Measurements from ENCODE around the gene CLASP1. TPM values are rescaled to one million over a fixed set of nuclear protein-coding genes. Genes with fewer than 3 reads are reported as not detected.

Gene CLASP1
- total and polyA plus RNA-seq, 4 donors, result 7.5 to 50.0 (median 21.9) TPM

DNA sequence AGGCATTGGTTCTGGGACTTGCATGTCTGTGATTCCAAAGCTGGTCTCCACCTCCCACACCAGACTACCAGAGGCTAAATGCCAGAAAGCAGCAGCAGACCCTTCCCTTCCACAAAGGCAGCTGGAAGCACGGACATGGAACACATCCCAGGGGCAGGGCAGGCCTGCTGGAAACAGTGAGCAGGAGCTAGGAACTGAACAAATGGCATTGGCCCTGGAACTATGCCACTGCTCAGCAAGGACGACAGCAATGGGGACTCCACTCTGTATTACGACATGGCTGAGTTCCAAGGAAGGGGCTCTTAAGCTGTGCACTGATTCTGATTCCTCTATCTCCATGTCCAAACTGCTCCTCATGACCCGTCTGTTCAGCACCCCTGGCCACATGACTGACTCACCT lies 286.5 kb downstream of the CLASP1 start:
- H3K4me1 ChIP-seq (ENCODE audit: control insufficient read depth in 4 of 4, insufficient read depth in 4 of 4, low read length in 3 of 4), result no peaks in the 10 kb centered on the region
- no peak overlapping the region for H3K4me3 ChIP-seq (ENCODE audit: low read depth in 1 of 3, low read length in 3 of 3)
- no peak for DNase-seq (ENCODE audit: low spot score)
- no peak overlapping the region for H3K27ac ChIP-seq (ENCODE audit: low read depth in 1 of 2, low read length in 2 of 2)
- H3K27me3 ChIP-seq (ENCODE audit: control insufficient read depth in 4 of 4, insufficient read depth in 4 of 4, low read length in 3 of 4), result no peaks in the 10 kb centered on the region
- H3K9me3 ChIP-seq (ENCODE audit: control insufficient read depth in 4 of 4, low read length in 3 of 4), result no peaks in the 10 kb centered on the region
- H3K9ac ChIP-seq (ENCODE audit: low read depth in 1 of 2, low read length in 2 of 2), result no peak overlapping the region
- 85% methylated on average over 4 of the region's 4 CpGs for WGBS
- TF ChIP-seq FOXA1 (IDR thresholded peaks at IDR 0.05) (no peak), YY1 (IDR thresholded peaks at IDR 0.05) (no peak), NR2F2 (IDR thresholded peaks at IDR 0.05) (no peak), HNF4A (conservative IDR thresholded peaks at IDR 0.05) (no peak), JUND (IDR thresholded peaks at IDR 0.05) (no peak), TAF1 (conservative IDR thresholded peaks at IDR 0.05) (no peak), RXRA (IDR thresholded peaks at IDR 0.05) (no peak), HNF4G (IDR thresholded peaks at IDR 0.05) (no peak), RAD21 (IDR thresholded peaks at IDR 0.05) (no peak), GABPA (IDR thresholded peaks at IDR 0.05 in 1 of 2, conservative IDR thresholded peaks at IDR 0.05 in 1 of 2) (no peak), EGR1 (IDR thresholded peaks at IDR 0.05; ENCODE audit: low read depth in 2 of 2) (no peak)
- TF ChIP-seq, protein P1, sequence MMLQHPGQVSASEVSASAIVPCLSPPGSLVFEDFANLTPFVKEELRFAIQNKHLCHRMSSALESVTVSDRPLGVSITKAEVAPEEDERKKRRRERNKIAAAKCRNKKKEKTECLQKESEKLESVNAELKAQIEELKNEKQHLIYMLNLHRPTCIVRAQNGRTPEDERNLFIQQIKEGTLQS (IDR thresholded peaks at IDR 0.05), result no peak
- TF ChIP-seq, protein P2, sequence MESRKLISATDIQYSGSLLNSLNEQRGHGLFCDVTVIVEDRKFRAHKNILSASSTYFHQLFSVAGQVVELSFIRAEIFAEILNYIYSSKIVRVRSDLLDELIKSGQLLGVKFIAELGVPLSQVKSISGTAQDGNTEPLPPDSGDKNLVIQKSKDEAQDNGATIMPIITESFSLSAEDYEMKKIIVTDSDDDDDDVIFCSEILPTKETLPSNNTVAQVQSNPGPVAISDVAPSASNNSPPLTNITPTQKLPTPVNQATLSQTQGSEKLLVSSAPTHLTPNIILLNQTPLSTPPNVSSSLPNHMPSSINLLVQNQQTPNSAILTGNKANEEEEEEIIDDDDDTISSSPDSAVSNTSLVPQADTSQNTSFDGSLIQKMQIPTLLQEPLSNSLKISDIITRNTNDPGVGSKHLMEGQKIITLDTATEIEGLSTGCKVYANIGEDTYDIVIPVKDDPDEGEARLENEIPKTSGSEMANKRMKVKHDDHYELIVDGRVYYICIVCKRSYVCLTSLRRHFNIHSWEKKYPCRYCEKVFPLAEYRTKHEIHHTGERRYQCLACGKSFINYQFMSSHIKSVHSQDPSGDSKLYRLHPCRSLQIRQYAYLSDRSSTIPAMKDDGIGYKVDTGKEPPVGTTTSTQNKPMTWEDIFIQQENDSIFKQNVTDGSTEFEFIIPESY (IDR thresholded peaks at IDR 0.05), result no peak
- TF ChIP-seq, protein P3, sequence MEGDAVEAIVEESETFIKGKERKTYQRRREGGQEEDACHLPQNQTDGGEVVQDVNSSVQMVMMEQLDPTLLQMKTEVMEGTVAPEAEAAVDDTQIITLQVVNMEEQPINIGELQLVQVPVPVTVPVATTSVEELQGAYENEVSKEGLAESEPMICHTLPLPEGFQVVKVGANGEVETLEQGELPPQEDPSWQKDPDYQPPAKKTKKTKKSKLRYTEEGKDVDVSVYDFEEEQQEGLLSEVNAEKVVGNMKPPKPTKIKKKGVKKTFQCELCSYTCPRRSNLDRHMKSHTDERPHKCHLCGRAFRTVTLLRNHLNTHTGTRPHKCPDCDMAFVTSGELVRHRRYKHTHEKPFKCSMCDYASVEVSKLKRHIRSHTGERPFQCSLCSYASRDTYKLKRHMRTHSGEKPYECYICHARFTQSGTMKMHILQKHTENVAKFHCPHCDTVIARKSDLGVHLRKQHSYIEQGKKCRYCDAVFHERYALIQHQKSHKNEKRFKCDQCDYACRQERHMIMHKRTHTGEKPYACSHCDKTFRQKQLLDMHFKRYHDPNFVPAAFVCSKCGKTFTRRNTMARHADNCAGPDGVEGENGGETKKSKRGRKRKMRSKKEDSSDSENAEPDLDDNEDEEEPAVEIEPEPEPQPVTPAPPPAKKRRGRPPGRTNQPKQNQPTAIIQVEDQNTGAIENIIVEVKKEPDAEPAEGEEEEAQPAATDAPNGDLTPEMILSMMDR (IDR thresholded peaks at IDR 0.05; ENCODE audit: low read depth, low read length, missing input control), result no peak
- TF ChIP-seq, protein P4, sequence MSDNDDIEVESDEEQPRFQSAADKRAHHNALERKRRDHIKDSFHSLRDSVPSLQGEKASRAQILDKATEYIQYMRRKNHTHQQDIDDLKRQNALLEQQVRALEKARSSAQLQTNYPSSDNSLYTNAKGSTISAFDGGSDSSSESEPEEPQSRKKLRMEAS (IDR thresholded peaks at IDR 0.05), result no peak
- TF ChIP-seq, protein P5, sequence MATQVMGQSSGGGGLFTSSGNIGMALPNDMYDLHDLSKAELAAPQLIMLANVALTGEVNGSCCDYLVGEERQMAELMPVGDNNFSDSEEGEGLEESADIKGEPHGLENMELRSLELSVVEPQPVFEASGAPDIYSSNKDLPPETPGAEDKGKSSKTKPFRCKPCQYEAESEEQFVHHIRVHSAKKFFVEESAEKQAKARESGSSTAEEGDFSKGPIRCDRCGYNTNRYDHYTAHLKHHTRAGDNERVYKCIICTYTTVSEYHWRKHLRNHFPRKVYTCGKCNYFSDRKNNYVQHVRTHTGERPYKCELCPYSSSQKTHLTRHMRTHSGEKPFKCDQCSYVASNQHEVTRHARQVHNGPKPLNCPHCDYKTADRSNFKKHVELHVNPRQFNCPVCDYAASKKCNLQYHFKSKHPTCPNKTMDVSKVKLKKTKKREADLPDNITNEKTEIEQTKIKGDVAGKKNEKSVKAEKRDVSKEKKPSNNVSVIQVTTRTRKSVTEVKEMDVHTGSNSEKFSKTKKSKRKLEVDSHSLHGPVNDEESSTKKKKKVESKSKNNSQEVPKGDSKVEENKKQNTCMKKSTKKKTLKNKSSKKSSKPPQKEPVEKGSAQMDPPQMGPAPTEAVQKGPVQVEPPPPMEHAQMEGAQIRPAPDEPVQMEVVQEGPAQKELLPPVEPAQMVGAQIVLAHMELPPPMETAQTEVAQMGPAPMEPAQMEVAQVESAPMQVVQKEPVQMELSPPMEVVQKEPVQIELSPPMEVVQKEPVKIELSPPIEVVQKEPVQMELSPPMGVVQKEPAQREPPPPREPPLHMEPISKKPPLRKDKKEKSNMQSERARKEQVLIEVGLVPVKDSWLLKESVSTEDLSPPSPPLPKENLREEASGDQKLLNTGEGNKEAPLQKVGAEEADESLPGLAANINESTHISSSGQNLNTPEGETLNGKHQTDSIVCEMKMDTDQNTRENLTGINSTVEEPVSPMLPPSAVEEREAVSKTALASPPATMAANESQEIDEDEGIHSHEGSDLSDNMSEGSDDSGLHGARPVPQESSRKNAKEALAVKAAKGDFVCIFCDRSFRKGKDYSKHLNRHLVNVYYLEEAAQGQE (IDR thresholded peaks at IDR 0.05), result no peak
- H3K36me3 ChIP-seq (ENCODE audit: control insufficient read depth in 4 of 4, insufficient read depth in 3 of 4, low read depth in 1 of 4, low read length in 3 of 4), result peaks cover 2 to 65% (median 44%) of the 10 kb centered on the region in 4 donors

DNA sequence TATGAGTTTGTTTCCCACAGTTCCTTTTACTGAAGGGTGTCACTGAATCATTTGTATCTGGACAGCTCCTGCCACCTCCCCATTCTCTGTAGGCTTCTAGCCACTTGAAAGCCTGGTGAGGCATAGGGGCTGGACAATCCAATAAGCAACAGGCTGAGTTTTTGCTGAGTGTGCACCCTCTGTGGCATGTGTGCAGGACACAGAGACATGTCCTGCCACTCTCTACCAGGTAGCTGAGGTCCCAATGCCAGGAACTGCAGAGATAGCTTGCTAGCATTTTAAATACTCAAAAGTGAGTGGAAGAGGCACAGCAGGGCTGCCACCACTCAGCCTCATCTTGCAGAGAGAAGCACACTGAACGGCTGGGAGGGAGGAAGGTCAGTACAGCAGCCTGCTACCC lies 287.0 kb downstream of the CLASP1 start:
- peaks cover 2 to 64% (median 47%) of the 10 kb centered on the region in 4 donors for H3K36me3 ChIP-seq (ENCODE audit: control insufficient read depth in 4 of 4, insufficient read depth in 3 of 4, low read depth in 1 of 4, low read length in 3 of 4)
- H3K4me3 ChIP-seq (ENCODE audit: low read depth in 1 of 3, low read length in 3 of 3), result no peak overlapping the region
- no peaks in the 10 kb centered on the region for H3K4me1 ChIP-seq (ENCODE audit: control insufficient read depth in 4 of 4, insufficient read depth in 4 of 4, low read length in 3 of 4)
- H3K27ac ChIP-seq (ENCODE audit: low read depth in 1 of 2, low read length in 2 of 2), result no peak overlapping the region
- WGBS, result 85% methylated on average over 1 of the region's 1 CpG
- TF ChIP-seq TAF1 (conservative IDR thresholded peaks at IDR 0.05), result no peak
- TF ChIP-seq FOXA2 (IDR thresholded peaks at IDR 0.05), result no peak
- TF ChIP-seq, protein P1 (IDR thresholded peaks at IDR 0.05), result no peak
- TF ChIP-seq, protein P4 (IDR thresholded peaks at IDR 0.05), result no peak
- TF ChIP-seq HNF4G (IDR thresholded peaks at IDR 0.05), result no peak
- TF ChIP-seq, protein P2 (IDR thresholded peaks at IDR 0.05), result no peak
- no peak for TF ChIP-seq RXRA (IDR thresholded peaks at IDR 0.05)
- TF ChIP-seq YY1 (IDR thresholded peaks at IDR 0.05), result no peak
- TF ChIP-seq RAD21 (IDR thresholded peaks at IDR 0.05), result no peak
- no peak for TF ChIP-seq HNF4A (conservative IDR thresholded peaks at IDR 0.05)
- no peak for TF ChIP-seq GABPA (IDR thresholded peaks at IDR 0.05 in 1 of 2, conservative IDR thresholded peaks at IDR 0.05 in 1 of 2)
- no peak overlapping the region for H3K9ac ChIP-seq (ENCODE audit: low read depth in 1 of 2, low read length in 2 of 2)
- no peaks in the 10 kb centered on the region for H3K27me3 ChIP-seq (ENCODE audit: control insufficient read depth in 4 of 4, insufficient read depth in 4 of 4, low read length in 3 of 4)
- H3K9me3 ChIP-seq (ENCODE audit: control insufficient read depth in 4 of 4, low read length in 3 of 4), result no peaks in the 10 kb centered on the region
- DNase-seq (ENCODE audit: low spot score), result no peak
